ENCODE measurements around the gene ALDH5A1. TPM values are rescaled to one million over a fixed set of nuclear protein-coding genes. Genes with fewer than 3 reads are reported as not detected.

ALDH5A1 gene
- total RNA-seq, 2 experiments from 2014 or later = 180 to 260 TPM

DNA sequence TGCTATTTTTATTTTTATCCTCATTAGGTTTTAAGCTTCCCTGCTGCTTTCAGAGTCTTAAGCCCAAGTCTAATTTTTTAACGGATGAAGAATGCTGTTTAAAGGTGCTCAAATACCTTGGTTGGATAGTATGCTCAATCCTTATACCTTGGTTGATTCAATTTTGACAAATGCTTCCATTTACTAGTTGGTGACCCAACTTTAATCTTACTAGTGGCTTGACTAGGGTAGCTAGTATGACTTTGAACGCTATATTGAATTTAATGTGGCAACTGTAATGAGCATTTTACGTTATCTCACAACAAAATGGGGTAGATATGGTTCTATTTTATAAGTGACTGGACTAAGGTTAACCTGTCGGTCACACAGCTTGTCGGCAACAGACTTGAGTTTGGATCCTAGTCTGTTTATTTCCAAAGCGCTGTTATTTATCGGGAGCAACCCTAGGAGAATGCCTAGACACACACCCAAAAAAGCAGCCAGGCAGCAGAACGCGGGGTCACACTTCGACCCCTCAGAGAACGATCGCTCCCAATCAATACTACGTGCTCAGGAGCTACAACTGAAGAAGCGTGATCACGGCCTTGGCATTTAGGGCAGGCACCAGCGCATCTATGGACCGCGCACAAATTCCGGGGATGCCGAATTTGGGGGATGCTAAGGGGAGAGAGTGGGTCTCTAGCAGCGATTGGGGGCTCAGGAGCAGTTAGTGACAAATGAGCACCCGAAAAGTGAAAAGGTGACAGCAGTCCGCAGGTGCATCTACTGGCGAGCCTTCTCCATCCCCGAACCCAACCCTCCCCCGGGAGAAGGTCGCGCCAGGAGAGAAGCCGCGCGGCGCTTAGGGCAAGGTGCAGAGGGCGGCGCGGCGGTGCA, 586 bp upstream of the ALDH5A1 start:
- POLR2A ChIA-PET = interaction anchor here (0.6 to 13.6 kb wide), 4 partner anchors 23 to 85 kb away, joined by 3 to 586 read pairs (median 4); no protein-coding TSS in a partner anchor
- peaks cover 16% of the 10 kb centered on the region for H3K9me3 ChIP-seq (ENCODE audit: low read length)
- peak overlapping the region; percentile 93 for H2AFZ ChIP-seq (ENCODE audit: low read length)
- H3K79me2 ChIP-seq (ENCODE audit: insufficient read depth, low read depth, low read length) = peaks cover 53% of the 10 kb centered on the region
- DNase-seq (ENCODE audit: low spot score) = peak; percentile 21
- H4K20me1 ChIP-seq (ENCODE audit: insufficient read depth, low read length) = no peaks in the 10 kb centered on the region
- H3K4me1 ChIP-seq (ENCODE audit: insufficient read depth, low read length, poor library complexity, severe bottlenecking) = peaks cover 46% of the 10 kb centered on the region
- no peaks in the 10 kb centered on the region for H3K9me2 ChIP-seq (ENCODE audit: insufficient read depth, low read length)
- peaks cover 45% of the 10 kb centered on the region for H3K36me3 ChIP-seq (ENCODE audit: insufficient read depth, low read length)
- intact Hi-C loops (cut with micrococcal nuclease; ENCODE audit: unreplicated experiment) = loop anchor here (2.0 to 10.0 kb wide), 6 partner anchors 81 to 641 kb away; partner anchors contain the start of gene GMNN
- CTCF ChIA-PET (ENCODE audit: unreplicated experiment) = interaction anchor here (0.5 to 3.8 kb wide), 5 partner anchors 20 to 87 kb away, joined by 3 to 41 read pairs (median 8); no protein-coding TSS in a partner anchor
- peak overlapping the region; percentile 92 for H3K4me3 ChIP-seq (ENCODE audit: low read depth, low read length, poor library complexity, severe bottlenecking)
- H3K27ac ChIP-seq (ENCODE audit: low read depth, low read length, poor library complexity, severe bottlenecking) = peak overlapping the region; percentile 84
- TSS peak; percentile 59 for BruUV-seq (replicated peaks)
- TF ChIP-seq, protein P1, sequence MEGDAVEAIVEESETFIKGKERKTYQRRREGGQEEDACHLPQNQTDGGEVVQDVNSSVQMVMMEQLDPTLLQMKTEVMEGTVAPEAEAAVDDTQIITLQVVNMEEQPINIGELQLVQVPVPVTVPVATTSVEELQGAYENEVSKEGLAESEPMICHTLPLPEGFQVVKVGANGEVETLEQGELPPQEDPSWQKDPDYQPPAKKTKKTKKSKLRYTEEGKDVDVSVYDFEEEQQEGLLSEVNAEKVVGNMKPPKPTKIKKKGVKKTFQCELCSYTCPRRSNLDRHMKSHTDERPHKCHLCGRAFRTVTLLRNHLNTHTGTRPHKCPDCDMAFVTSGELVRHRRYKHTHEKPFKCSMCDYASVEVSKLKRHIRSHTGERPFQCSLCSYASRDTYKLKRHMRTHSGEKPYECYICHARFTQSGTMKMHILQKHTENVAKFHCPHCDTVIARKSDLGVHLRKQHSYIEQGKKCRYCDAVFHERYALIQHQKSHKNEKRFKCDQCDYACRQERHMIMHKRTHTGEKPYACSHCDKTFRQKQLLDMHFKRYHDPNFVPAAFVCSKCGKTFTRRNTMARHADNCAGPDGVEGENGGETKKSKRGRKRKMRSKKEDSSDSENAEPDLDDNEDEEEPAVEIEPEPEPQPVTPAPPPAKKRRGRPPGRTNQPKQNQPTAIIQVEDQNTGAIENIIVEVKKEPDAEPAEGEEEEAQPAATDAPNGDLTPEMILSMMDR (conservative IDR thresholded peaks at IDR 0.05; ENCODE audit: low read length) = no peak
- no peak for TF ChIP-seq EZH2phosphoT487 (IDR thresholded peaks at IDR 0.05; ENCODE audit: borderline replicate concordance, low read depth, low read length)
- peak overlapping the region; percentile 95 for H3K4me2 ChIP-seq (ENCODE audit: low read length)

DNA sequence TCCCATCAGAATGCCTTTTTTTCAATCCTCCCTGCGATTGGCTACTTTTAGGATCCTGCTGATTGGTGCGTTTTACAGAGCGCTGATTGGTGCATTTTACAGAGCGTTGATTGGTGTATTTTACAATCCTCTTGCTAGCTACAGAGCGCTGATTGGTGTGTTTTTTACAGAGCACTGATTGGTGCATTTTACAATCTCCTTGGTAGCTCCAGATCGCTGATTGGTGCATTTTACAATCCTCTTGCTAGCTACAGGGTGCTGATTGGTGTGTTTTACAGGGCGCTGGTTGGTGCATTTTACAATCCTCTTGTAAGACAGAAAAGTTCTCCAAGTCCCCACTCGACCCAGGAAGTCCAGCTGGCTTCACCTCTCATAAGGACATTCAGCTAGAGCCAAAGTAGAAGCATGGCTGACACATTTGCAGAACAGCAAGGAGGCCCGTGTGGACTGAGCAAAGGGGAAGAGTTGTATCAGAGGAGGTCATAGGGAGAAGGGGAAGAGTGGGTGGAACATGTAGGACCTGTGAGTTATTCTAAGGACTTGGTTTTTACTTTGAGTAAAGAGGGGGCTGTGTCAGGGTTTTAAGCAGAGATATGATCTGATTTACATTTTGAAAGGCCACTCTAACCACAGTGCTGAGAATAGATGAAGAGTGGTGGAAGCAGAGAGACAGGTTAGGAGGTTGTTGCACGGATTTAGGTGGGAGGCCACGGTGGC, 2.6 kb downstream of the ALDH5A1 start:
- DNase-seq (ENCODE audit: low spot score) = peak; percentile 64
- Histone ChIP-seq H2AFZ (ENCODE audit: low read length) (no peak overlapping the region), H3K9me3 (ENCODE audit: low read length) (peaks cover 16% of the 10 kb centered on the region), H4K20me1 (ENCODE audit: insufficient read depth, low read length) (no peaks in the 10 kb centered on the region), H3K79me2 (ENCODE audit: insufficient read depth, low read depth, low read length) (peaks cover 36% of the 10 kb centered on the region), H3K9me2 (ENCODE audit: insufficient read depth, low read length) (no peaks in the 10 kb centered on the region), H3K4me2 (ENCODE audit: low read length) (peak overlapping the region; percentile 18; the same call in 1 of the 2 replicates), H3K36me3 (ENCODE audit: insufficient read depth, low read length) (peaks cover 28% of the 10 kb centered on the region), H3K4me3 (ENCODE audit: low read depth, low read length, poor library complexity, severe bottlenecking) (no peak overlapping the region), H3K27ac (ENCODE audit: low read depth, low read length, poor library complexity, severe bottlenecking) (peak overlapping the region; percentile 90), H3K4me1 (ENCODE audit: insufficient read depth, low read length, poor library complexity, severe bottlenecking) (peaks cover 76% of the 10 kb centered on the region)
- ChIA-PET CTCF (ENCODE audit: unreplicated experiment) (interaction anchor here (1.8 to 2.7 kb wide), 2 partner anchors 20 to 24 kb away, joined by 6 to 15 read pairs; no protein-coding TSS in a partner anchor), POLR2A (interaction anchor here (13.6 kb wide), 1 partner anchor 20 kb away, joined by 586 read pairs; no protein-coding TSS in a partner anchor)
- no peak for TF ChIP-seq EZH2phosphoT487 (IDR thresholded peaks at IDR 0.05; ENCODE audit: borderline replicate concordance, low read depth, low read length)
- TF ChIP-seq, protein P1 (conservative IDR thresholded peaks at IDR 0.05; ENCODE audit: low read length) = no peak
- intact Hi-C loops (cut with micrococcal nuclease; ENCODE audit: unreplicated experiment) = loop anchor here (5.0 to 10.0 kb wide), 4 partner anchors 277 to 805 kb away; partner anchors contain the start of gene GMNN
- no TSS peak for BruUV-seq (replicated peaks)

All from OCI-LY7 (cell line).